ENCODE data around the gene ANG. TPM values are rescaled to one million over a fixed set of nuclear protein-coding genes. Genes with fewer than 3 reads are reported as not detected.

Gene ANG
- total RNA-seq, 1 experiment from 2014 or later: 4.4 TPM

GRCh38 chr14:20655851-20656250, 32.7 kb upstream of the ANG start:
- Histone ChIP-seq H2AFZ (no peak overlapping the region), H3K27me3 (ENCODE audit: insufficient read depth, low read depth) (no peaks in the 10 kb centered on the region), H3K36me3 (ENCODE audit: low read depth) (no peaks in the 10 kb centered on the region), H3K27ac (no peak overlapping the region), H4K20me1 (ENCODE audit: insufficient read depth) (no peaks in the 10 kb centered on the region), H3K79me2 (ENCODE audit: low read depth) (no peaks in the 10 kb centered on the region), H3K4me2 (no peak overlapping the region), H3K4me3 (no peak overlapping the region), H3F3A (ENCODE audit: insufficient read depth, low read depth) (no peaks in the 10 kb centered on the region), H3K4me1 (replicated peaks; ENCODE audit: insufficient read depth) (no peaks in the 10 kb centered on the region), H3K9me2 (ENCODE audit: insufficient read depth) (no peaks in the 10 kb centered on the region), H3K9me3 (ENCODE audit: insufficient read depth, low read depth) (no peaks in the 10 kb centered on the region)
- no peak for TF ChIP-seq CTCF (conservative IDR thresholded peaks at IDR 0.05)
- TF ChIP-seq EZH2 (IDR thresholded peaks at IDR 0.05; ENCODE audit: low read depth): no peak
- BruUV-seq (replicated peaks): no TSS peak
- intact Hi-C loops (cut with micrococcal nuclease; ENCODE audit: unreplicated experiment): no loop called here
- ChIA-PET POLR2A (ENCODE audit: unreplicated experiment) (no interaction called here), CTCF (no interaction called here)
- no peak for DNase-seq

- BruUV-seq (replicated peaks): no TSS peak
- Histone ChIP-seq H3K36me3 (ENCODE audit: low read depth) (no peaks in the 10 kb centered on the region), H3K79me2 (ENCODE audit: low read depth) (no peaks in the 10 kb centered on the region), H2AFZ (no peak overlapping the region), H3K4me2 (no peak overlapping the region), H3K9me2 (ENCODE audit: insufficient read depth) (no peaks in the 10 kb centered on the region), H3K27me3 (ENCODE audit: insufficient read depth, low read depth) (no peaks in the 10 kb centered on the region), H3K4me3 (no peak overlapping the region), H3K27ac (no peak overlapping the region), H3F3A (ENCODE audit: insufficient read depth, low read depth) (no peaks in the 10 kb centered on the region), H4K20me1 (ENCODE audit: insufficient read depth) (no peaks in the 10 kb centered on the region), H3K9me3 (ENCODE audit: insufficient read depth, low read depth) (no peaks in the 10 kb centered on the region), H3K4me1 (replicated peaks; ENCODE audit: insufficient read depth) (no peaks in the 10 kb centered on the region)
- ChIA-PET CTCF (no interaction called here), POLR2A (ENCODE audit: unreplicated experiment) (no interaction called here)
- intact Hi-C loops (cut with micrococcal nuclease; ENCODE audit: unreplicated experiment): no loop called here
- TF ChIP-seq CTCF (conservative IDR thresholded peaks at IDR 0.05) (no peak), EZH2 (IDR thresholded peaks at IDR 0.05; ENCODE audit: low read depth) (no peak)
- no peak for DNase-seq
Observed at GRCh38 chr14:20656274-20656673, 32.3 kb upstream of the ANG start.

- intact Hi-C loops (cut with micrococcal nuclease; ENCODE audit: unreplicated experiment): no loop called here
- H2AFZ ChIP-seq: no peak overlapping the region
- H3K4me1 ChIP-seq (replicated peaks; ENCODE audit: insufficient read depth): no peaks in the 10 kb centered on the region; the same call in 1 of the 2 replicates
- ChIA-PET POLR2A (ENCODE audit: unreplicated experiment) (no interaction called here), CTCF (interaction anchor here (0.6 kb wide), 1 partner anchor 205 kb away, joined by 3 read pairs; no protein-coding TSS in a partner anchor)
- no peak overlapping the region for H3K4me3 ChIP-seq
- H3K79me2 ChIP-seq (ENCODE audit: low read depth): no peaks in the 10 kb centered on the region
- no peak overlapping the region for H3K27ac ChIP-seq
- H3F3A ChIP-seq (ENCODE audit: insufficient read depth, low read depth): no peaks in the 10 kb centered on the region
- no peaks in the 10 kb centered on the region for H3K9me3 ChIP-seq (ENCODE audit: insufficient read depth, low read depth)
- H3K4me2 ChIP-seq: peak overlapping the region; percentile 31; the same call in 1 of the 2 replicates
- H3K27me3 ChIP-seq (ENCODE audit: insufficient read depth, low read depth): no peaks in the 10 kb centered on the region
- H3K36me3 ChIP-seq (ENCODE audit: low read depth): no peaks in the 10 kb centered on the region
- H4K20me1 ChIP-seq (ENCODE audit: insufficient read depth): no peaks in the 10 kb centered on the region
- no peaks in the 10 kb centered on the region for H3K9me2 ChIP-seq (ENCODE audit: insufficient read depth)
- peak; percentile 21 to 58 for DNase-seq
- TF ChIP-seq CTCF (conservative IDR thresholded peaks at IDR 0.05): no peak; the same call in 1 of the 2 replicates
- TF ChIP-seq EZH2 (IDR thresholded peaks at IDR 0.05; ENCODE audit: low read depth): no peak
- BruUV-seq (replicated peaks): no TSS peak
Observed at GRCh38 chr14:20657216-20658211, 31.1 kb upstream of the ANG start.

Measured in PC-9 (cell line).